Neural cell (in vitro differentiated cells): Measurements from ENCODE around the gene ELK3.

Source experiments
- CTCF ChIP-seq: fragments of 450-650 bp; IDR thresholded peaks from 2 replicates; pipeline ENCODE4 v1.5.1; 2014; ENCODE audit warnings: antibody characterized with exemption, mild to moderate bottlenecking, moderate library complexity; ENCODE audit not compliant: poor library complexity, severe bottlenecking
- EP300 ChIP-seq: fragments of 450-650 bp; conservative IDR thresholded peaks from 2 replicates; pipeline ENCODE4 v1.6.1; 2014; ENCODE audit warnings: antibody characterized with exemption, mild to moderate bottlenecking, moderate library complexity; ENCODE audit not compliant: poor library complexity, severe bottlenecking
- EZH2 ChIP-seq: fragments of 200-600, 300-800 bp; shearing (Covaris generic), sonication (generic); IDR thresholded peaks from 2 replicates; pipeline ENCODE4 v1.6.1; 2014; ENCODE audit warnings: antibody characterized with exemption, low read length, borderline replicate concordance, mild to moderate bottlenecking; ENCODE audit not compliant: insufficient read depth, poor library complexity, severe bottlenecking
- MXI1 ChIP-seq: fragments of 450-650 bp; conservative IDR thresholded peaks from 2 replicates; pipeline ENCODE4 v1.6.1; 2014; ENCODE audit warnings: antibody characterized with exemption, mild to moderate bottlenecking; ENCODE audit not compliant: poor library complexity, severe bottlenecking
- POLR2AphosphoS5 ChIP-seq: IDR thresholded peaks from 2 replicates; pipeline ENCODE4 v1.6.1; 2012
- TAF1 ChIP-seq: IDR thresholded peaks from 2 replicates; pipeline ENCODE4 v1.6.1; 2012; ENCODE audit warnings: low read depth

- TF ChIP-seq CTCF (no peak), EP300 (no peak), EZH2 (no peak), TAF1 (no peak), POLR2AphosphoS5 (no peak), MXI1 (no peak)
Measured at GRCh38 chr12:96197503-96198272, 3.5 kb downstream of the ELK3 start.
